Osteoblast (primary cell): ENCODE results near the gene PIBF1. TPM values are rescaled to one million over a fixed set of nuclear protein-coding genes. Genes with fewer than 3 reads are reported as not detected.

Source experiments
- DNase-seq: peaks from one replicate; pipeline ENCODE4 v3.0.0; 2011; ENCODE audit warnings: low spot score, mixed read lengths; ENCODE audit not compliant: insufficient read length; ENCODE audit errors: missing footprints
- H2AFZ ChIP-seq: 2 replicates; pipeline ENCODE4 v1.6.0; 2011; ENCODE audit warnings: mild to moderate bottlenecking, low read length
- H3K27ac ChIP-seq: 2 replicates; pipeline ENCODE4 v1.5.1; 2011; ENCODE audit warnings: mild to moderate bottlenecking, low read depth, low read length, moderate library complexity
- H3K27me3 ChIP-seq: 2 replicates; pipeline ENCODE4 v1.6.0; 2012; ENCODE audit warnings: mild to moderate bottlenecking, control low read depth, inconsistent platforms, low read length, moderate library complexity; ENCODE audit not compliant: insufficient read depth
- H3K36me3 ChIP-seq: 2 replicates; pipeline ENCODE4 v1.5.1; 2011; ENCODE audit warnings: mild to moderate bottlenecking, low read length, control low read depth, moderate library complexity; ENCODE audit not compliant: insufficient read depth
- H3K4me1 ChIP-seq: 2 replicates; pipeline ENCODE4 v1.5.1; 2011; ENCODE audit warnings: mild to moderate bottlenecking, low read length, control low read depth, moderate library complexity; ENCODE audit not compliant: insufficient read depth
- H3K4me2 ChIP-seq: 2 replicates; pipeline ENCODE4 v1.6.0; 2011; ENCODE audit warnings: mild to moderate bottlenecking, low read length; ENCODE audit not compliant: insufficient read depth
- H3K4me3 ChIP-seq: fragments of 200-600 bp; sonication (generic); 3 replicates; pipeline ENCODE4 v1.5.1; 2012; ENCODE audit warnings: mild to moderate bottlenecking, low read length, inconsistent platforms; ENCODE audit not compliant: insufficient read depth
- H3K79me2 ChIP-seq: 2 replicates; pipeline ENCODE4 v1.6.0; 2012; ENCODE audit warnings: mild to moderate bottlenecking, low read length, control low read depth, inconsistent platforms; ENCODE audit not compliant: insufficient read depth
- H3K9me3 ChIP-seq: 2 replicates; pipeline ENCODE4 v1.5.1; 2011; ENCODE audit warnings: low read depth, low read length, control low read depth
- H4K20me1 ChIP-seq: 2 replicates; pipeline ENCODE4 v1.6.0; 2012; ENCODE audit warnings: mild to moderate bottlenecking, low read length, control low read depth; ENCODE audit not compliant: insufficient read depth
- CTCF ChIP-seq: IDR thresholded peaks from 2 replicates; pipeline ENCODE4 v1.5.1; 2011; ENCODE audit warnings: mild to moderate bottlenecking, low read depth, low read length, moderate library complexity; ENCODE audit errors: extremely low read depth
- total RNA-seq: library from RNA; depleted of rRNA; stranded (reverse); fragments of >200 nt; gene quantifications from 2 replicates; pipeline ENCODE4 v1.2.3, GENCODE V29; 2012

The PIBF1 gene
- total RNA-seq, 1 donor: 19.9 TPM

GRCh38 chr13:72990953-72991352 lies 209.0 kb downstream of the PIBF1 start:
- Histone ChIP-seq H3K4me1 (no peaks in the 10 kb centered on the region), H3K27ac (no peak overlapping the region), H3K27me3 (no peaks in the 10 kb centered on the region), H3K4me2 (no peak overlapping the region), H4K20me1 (no peaks in the 10 kb centered on the region), H3K9me3 (no peaks in the 10 kb centered on the region), H3K4me3 (no peak overlapping the region), H3K36me3 (no peaks in the 10 kb centered on the region), H3K79me2 (no peaks in the 10 kb centered on the region), H2AFZ (no peak overlapping the region)
- no peak for DNase-seq
- TF ChIP-seq CTCF: no peak

GRCh38 chr13:72998012-72998411 lies 216.1 kb downstream of the PIBF1 start:
- Histone ChIP-seq H3K36me3 (no peaks in the 10 kb centered on the region), H3K27ac (no peak overlapping the region), H3K4me2 (no peak overlapping the region), H2AFZ (no peak overlapping the region), H3K9me3 (no peaks in the 10 kb centered on the region), H4K20me1 (no peaks in the 10 kb centered on the region), H3K4me1 (no peaks in the 10 kb centered on the region), H3K27me3 (no peaks in the 10 kb centered on the region), H3K79me2 (no peaks in the 10 kb centered on the region), H3K4me3 (no peak overlapping the region)
- no peak for TF ChIP-seq CTCF
- no peak for DNase-seq

GRCh38 chr13:73000027-73000674 lies 218.2 kb downstream of the PIBF1 start:
- Histone ChIP-seq H4K20me1 (no peaks in the 10 kb centered on the region), H3K4me2 (no peak overlapping the region), H3K27me3 (no peaks in the 10 kb centered on the region), H3K79me2 (no peaks in the 10 kb centered on the region), H3K4me3 (no peak overlapping the region), H3K36me3 (no peaks in the 10 kb centered on the region), H2AFZ (no peak overlapping the region), H3K9me3 (no peaks in the 10 kb centered on the region), H3K27ac (no peak overlapping the region), H3K4me1 (no peaks in the 10 kb centered on the region)
- no peak for TF ChIP-seq CTCF
- peak; percentile 41 for DNase-seq

GRCh38 chr13:73001971-73002370 lies 220.0 kb downstream of the PIBF1 start:
- Histone ChIP-seq H3K36me3 (no peaks in the 10 kb centered on the region), H3K4me1 (no peaks in the 10 kb centered on the region), H3K9me3 (no peaks in the 10 kb centered on the region), H3K27ac (no peak overlapping the region), H3K4me3 (no peak overlapping the region), H3K27me3 (no peaks in the 10 kb centered on the region), H2AFZ (no peak overlapping the region), H4K20me1 (no peaks in the 10 kb centered on the region), H3K79me2 (no peaks in the 10 kb centered on the region), H3K4me2 (no peak overlapping the region)
- DNase-seq: no peak
- TF ChIP-seq CTCF: no peak
